Medulla oblongata (tissue), 1 donor: ENCODE data around the gene WDR1.
A peak's percentile ranks its signal among the peaks of the same experiment; 100 is the strongest.

Experiments
- DNase-seq: peaks from one replicate; pipeline ENCODE4 v3.0.0-alpha.2; 2015; ENCODE audit errors: extremely low spot score

Gene WDR1

GRCh38 chr4:10066670-10067651 lies 49.6 kb downstream of the WDR1 start:
- DNase-seq = no peak

- DNase-seq = no peak
Measured at GRCh38 chr4:10066206-10066605, 50.4 kb downstream of the WDR1 start.

- peak; percentile 94 for DNase-seq
Measured at GRCh38 chr4:10063544-10064300, 52.9 kb downstream of the WDR1 start.

GRCh38 chr4:10061650-10062415 lies 54.8 kb downstream of the WDR1 start:
- DNase-seq = no peak

DNA sequence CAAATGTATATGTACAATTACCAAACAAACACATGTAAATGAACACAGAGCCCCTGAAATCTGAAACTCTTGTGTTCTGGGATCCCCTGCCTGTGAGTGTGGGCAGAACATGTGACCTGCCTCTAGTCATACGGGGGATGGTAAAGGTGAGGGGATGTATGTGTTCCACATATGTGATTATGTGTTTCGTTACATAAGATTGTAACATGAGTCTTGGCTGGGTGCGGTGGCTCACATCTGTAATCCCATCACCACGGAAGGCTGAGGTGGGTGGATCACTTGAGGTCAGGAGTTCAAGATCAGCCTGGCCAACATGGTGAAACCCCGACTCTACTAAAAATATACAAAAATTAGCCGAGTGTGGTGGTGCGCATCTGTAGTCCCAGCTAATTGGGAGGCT lies 58.2 kb downstream of the WDR1 start:
- DNase-seq = no peak

- no peak for DNase-seq
Measured at GRCh38 chr4:10057023-10057395, 59.6 kb downstream of the WDR1 start.

DNA sequence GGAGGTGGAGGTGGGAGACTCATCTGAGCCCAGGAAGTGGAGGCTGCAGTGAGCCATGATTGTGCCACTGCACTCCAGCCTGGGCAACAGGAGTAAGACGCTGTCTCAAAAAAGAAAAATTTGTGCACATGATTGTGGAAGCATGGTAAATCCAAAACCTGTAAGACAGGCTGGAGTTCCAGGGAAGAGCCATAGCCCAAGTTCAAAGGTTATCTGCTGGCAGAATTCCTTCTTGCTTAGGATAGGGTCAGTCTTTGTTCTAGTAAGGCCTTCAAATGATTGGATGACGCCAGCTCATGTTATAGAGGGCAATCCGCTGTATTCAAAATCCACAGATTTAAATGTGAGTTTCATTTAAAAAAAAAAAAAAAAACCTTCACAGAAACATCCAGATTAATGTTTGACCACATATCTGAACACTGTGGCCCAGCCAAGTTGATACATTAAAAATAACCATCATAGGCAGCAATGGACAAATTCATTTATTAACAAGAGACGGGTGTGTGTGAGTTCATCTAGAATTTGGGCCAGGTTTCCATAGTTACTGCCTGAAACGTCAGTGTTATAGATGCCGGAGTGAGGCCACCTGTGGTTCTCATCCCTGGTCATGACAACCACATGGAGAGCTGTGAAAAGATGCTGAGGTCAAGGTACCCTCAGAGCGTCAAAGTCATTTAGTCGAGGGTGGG lies 60.1 kb downstream of the WDR1 start:
- DNase-seq = no peak

DNA sequence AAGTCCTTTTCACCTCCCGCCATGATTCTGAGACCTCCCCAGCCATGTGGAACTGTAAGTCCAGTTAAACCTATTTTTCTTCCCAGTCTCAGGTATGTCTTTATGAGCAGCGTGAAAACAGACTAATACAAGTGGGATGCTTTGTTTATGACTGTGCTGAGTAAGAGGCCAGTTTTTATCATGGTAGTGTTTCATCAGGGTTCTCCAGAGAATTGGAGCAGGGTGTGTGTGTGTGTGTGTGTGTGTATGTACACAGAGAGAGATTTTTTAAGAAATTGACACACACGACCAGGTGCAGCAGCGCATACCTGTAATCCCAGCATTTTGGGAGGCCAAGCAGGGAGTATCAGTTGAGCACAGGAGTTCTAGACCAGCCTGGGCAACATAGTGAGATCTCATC lies 60.7 kb downstream of the WDR1 start:
- no peak for DNase-seq

DNA sequence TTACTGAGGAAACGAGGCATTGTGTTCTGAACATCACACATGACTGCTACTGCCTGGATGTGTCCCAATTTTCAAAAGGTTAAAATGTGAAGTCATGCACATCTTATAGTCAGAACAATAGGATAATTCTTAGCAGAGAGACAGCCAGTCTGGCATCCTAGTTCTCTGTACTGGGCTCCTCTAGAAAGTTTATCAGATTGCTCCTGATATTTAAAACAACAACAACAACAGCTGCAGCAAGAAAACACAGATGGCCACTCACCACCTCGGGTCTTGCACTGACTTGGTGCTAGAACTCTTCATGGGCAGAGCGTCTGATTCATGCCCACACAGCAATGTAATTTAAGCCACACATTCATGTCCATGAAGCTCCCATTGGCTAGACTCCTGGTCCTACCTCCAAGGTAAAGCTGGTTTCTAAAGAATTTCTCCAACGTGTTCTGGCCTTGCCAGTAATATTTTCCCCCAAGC lies 62.0 kb downstream of the WDR1 start:
- no peak for DNase-seq

- DNase-seq = no peak
Measured at GRCh38 chr4:10053635-10054453, 62.8 kb downstream of the WDR1 start.

DNA sequence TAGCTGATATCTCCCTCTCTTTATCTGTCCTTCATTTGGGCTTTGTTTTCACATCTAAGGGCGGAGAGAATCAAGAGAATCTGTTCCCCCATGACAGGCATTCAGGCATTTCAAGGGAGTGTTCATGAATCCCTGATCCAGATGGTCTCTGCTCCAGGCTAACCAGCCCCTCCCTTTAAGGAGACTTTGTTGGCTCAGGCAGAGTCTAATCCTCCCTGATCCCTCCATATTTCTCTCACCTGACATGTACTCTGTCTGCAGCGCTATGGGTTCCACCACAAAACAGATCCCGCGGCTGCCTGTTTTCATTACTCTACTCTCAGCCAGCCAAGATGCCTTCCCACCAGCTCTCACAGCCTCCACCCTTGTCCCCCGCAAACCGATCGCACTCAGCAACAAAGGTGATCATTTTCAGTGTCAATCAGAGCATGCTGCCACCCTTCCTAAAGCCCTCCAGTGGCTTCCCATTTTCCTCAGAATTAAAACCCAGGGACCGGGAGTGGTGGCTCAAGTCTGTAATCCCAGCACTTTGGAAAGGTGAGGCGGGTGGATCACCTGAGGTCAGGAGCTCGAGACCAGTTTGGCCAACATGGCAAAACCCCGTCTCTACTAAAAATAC lies 65.0 kb downstream of the WDR1 start:
- DNase-seq = no peak

DNA sequence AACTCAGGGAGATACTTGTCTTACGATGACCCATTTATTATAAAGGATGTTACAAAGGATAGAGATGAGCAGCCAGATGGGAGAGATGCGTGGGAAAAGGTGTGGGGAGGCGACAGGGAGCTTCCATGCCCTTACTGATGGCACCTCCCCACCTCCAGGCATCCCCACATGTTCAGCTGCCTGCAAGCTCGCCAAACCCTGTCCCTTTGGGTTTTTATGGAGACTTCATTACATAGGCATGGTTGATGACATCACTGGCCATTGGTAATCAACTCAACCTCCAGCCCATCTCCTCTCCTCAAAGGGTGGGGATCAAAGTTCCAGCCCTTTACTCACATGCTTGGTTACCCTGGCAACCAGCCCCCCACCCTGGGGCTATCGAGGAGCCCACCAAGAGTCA lies 65.9 kb downstream of the WDR1 start:
- DNase-seq = no peak

GRCh38 chr4:10050261-10050661 lies 66.3 kb downstream of the WDR1 start:
- no peak for DNase-seq

- no peak for DNase-seq
Measured at GRCh38 chr4:10048941-10049697, 67.5 kb downstream of the WDR1 start.

- no peak for DNase-seq
Measured at GRCh38 chr4:10047967-10048366, 68.6 kb downstream of the WDR1 start.

DNA sequence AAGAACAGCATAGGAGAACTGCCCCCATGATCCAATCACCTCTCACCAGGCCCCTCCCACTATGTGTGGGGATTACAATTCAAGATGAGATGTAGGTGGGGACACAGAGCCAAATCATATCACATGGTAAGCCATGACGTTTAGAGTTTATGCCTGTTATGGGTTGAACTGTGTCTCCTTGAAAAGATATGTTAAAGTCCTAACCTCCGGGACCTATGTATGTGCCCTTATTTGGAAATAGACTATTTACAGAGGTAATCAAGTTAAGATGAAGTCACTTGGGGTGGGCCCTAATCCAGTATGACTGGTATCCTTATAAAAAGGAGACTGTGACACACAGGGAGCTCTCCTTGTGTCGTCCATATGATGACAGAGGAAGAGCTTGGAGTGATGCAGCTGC lies 70.1 kb downstream of the WDR1 start:
- no peak for DNase-seq

GRCh38 chr4:10045481-10045880 lies 71.1 kb downstream of the WDR1 start:
- DNase-seq = no peak

GRCh38 chr4:10041036-10041435 lies 75.6 kb downstream of the WDR1 start:
- no peak for DNase-seq
